Colonic mucosa (tissue), 4 donors: ENCODE data around the gene KIF17. TPM values are rescaled to one million over a fixed set of nuclear protein-coding genes. Genes with fewer than 3 reads are reported as not detected.

Experiments used
- DNase-seq: peaks from one replicate; pipeline ENCODE4 v3.0.0-alpha.2; 2020
- H3K27ac ChIP-seq: fragments of 200-600 bp; one replicate; pipeline ENCODE4 v1.8.0; 2021
- H3K27me3 ChIP-seq: fragments of 200-600 bp; one replicate; pipeline ENCODE4 v1.8.0; 2021
- H3K36me3 ChIP-seq: fragments of 200-600 bp; one replicate; pipeline ENCODE4 v1.8.0; 2021
- H3K4me1 ChIP-seq: fragments of 200-600 bp; one replicate; pipeline ENCODE4 v1.8.0; 2021; ENCODE audit warnings: mild to moderate bottlenecking
- H3K4me3 ChIP-seq: fragments of 200-600 bp; one replicate; pipeline ENCODE4 v1.8.0; 2021
- H3K9ac ChIP-seq, 2 donors: one replicate each; pipeline ENCODE4 v1.7.0; 2013; ENCODE audit warnings: control low read depth in 2 of 2, low read depth in 2 of 2, low read length in 2 of 2
- H3K9me3 ChIP-seq: fragments of 200-600 bp; one replicate; pipeline ENCODE4 v1.8.0; 2021
- CTCF ChIP-seq: fragments of 200-600 bp; IDR thresholded peaks from one replicate; pipeline ENCODE4 v1.8.0; 2022; ENCODE audit warnings: antibody characterized with exemption, mild to moderate bottlenecking
- intact Hi-C: fragments of 100-400 bp; cut with DNase I; formaldehyde crosslinking; loops from one replicate; pipeline ENCODE4 v1.14.1; 2022
- total RNA-seq, 2 donors: library from RNA; stranded (reverse); fragmentation: NEBNext Ultra II Directional in 1 of 2; extraction: Animal tissue kit (Norgen Biotek cat#: 25700) in 1 of 2; gene quantifications; one replicate each; pipeline ENCODE4 v1.2.1, GENCODE V29; 2021
- donor health status: healthy.
- donor health status: DM: no; HTN: no; CAD: no.
- donor health status: DM: no; HTN: no; CAD: no.

The KIF17 gene
- total RNA-seq, 2 donors from 2014 or later = 0.27 to 1.4 TPM

GRCh38 chr1:20706841-20707240, 11.0 kb downstream of the KIF17 start:
- H3K9me3 ChIP-seq = no peaks in the 10 kb centered on the region
- intact Hi-C loops = no loop called here
- no peak for TF ChIP-seq CTCF

GRCh38 chr1:20705203-20705755, 12.5 kb downstream of the KIF17 start:
- no peak for TF ChIP-seq CTCF

More at GRCh38 chr1:20706841-20707240, 11.0 kb downstream of the KIF17 start:
- DNase-seq = no peak
- Histone ChIP-seq H3K4me3 (no peak overlapping the region), H3K9ac (no peak overlapping the region), H3K4me1 (no peaks in the 10 kb centered on the region), H3K27ac (no peak overlapping the region), H3K27me3 (no peaks in the 10 kb centered on the region), H3K36me3 (no peaks in the 10 kb centered on the region)

GRCh38 chr1:20704390-20705202, 13.2 kb downstream of the KIF17 start:
- H3K27ac ChIP-seq = no peak overlapping the region
- no peak for TF ChIP-seq CTCF
- no peak overlapping the region for H3K4me3 ChIP-seq
- H3K4me1 ChIP-seq = no peaks in the 10 kb centered on the region
- no peak for DNase-seq
- H3K9ac ChIP-seq = no peak overlapping the region
- no peaks in the 10 kb centered on the region for H3K9me3 ChIP-seq
- no peaks in the 10 kb centered on the region for H3K27me3 ChIP-seq
- no peaks in the 10 kb centered on the region for H3K36me3 ChIP-seq
- intact Hi-C loops = no loop called here

More at GRCh38 chr1:20705203-20705755, 12.5 kb downstream of the KIF17 start:
- no peaks in the 10 kb centered on the region for H3K9me3 ChIP-seq
- DNase-seq = no peak
- no peak overlapping the region for H3K27ac ChIP-seq
- no peaks in the 10 kb centered on the region for H3K36me3 ChIP-seq
- no peaks in the 10 kb centered on the region for H3K27me3 ChIP-seq
- no peak overlapping the region for H3K4me3 ChIP-seq
- no peak overlapping the region for H3K9ac ChIP-seq
- intact Hi-C loops = no loop called here
- H3K4me1 ChIP-seq = no peaks in the 10 kb centered on the region

GRCh38 chr1:20703124-20703756, 14.6 kb downstream of the KIF17 start:
- intact Hi-C loops = no loop called here
- H3K9me3 ChIP-seq = no peaks in the 10 kb centered on the region
- DNase-seq = no peak
- no peaks in the 10 kb centered on the region for H3K27me3 ChIP-seq
- no peaks in the 10 kb centered on the region for H3K4me1 ChIP-seq
- no peak overlapping the region for H3K27ac ChIP-seq
- no peak overlapping the region for H3K4me3 ChIP-seq
- H3K9ac ChIP-seq = no peak overlapping the region
- H3K36me3 ChIP-seq = no peaks in the 10 kb centered on the region
- no peak for TF ChIP-seq CTCF

- no peak overlapping the region for H3K27ac ChIP-seq
- no peak overlapping the region for H3K4me3 ChIP-seq
- H3K36me3 ChIP-seq = no peaks in the 10 kb centered on the region
- TF ChIP-seq CTCF = no peak
- no peak for DNase-seq
- H3K27me3 ChIP-seq = no peaks in the 10 kb centered on the region
- intact Hi-C loops = no loop called here
- no peaks in the 10 kb centered on the region for H3K9me3 ChIP-seq
- H3K9ac ChIP-seq = no peak overlapping the region
- H3K4me1 ChIP-seq = no peaks in the 10 kb centered on the region
Observed at GRCh38 chr1:20702416-20702815, 15.4 kb downstream of the KIF17 start.
